Astrocyte of the cerebellum (primary cell): Measurements from ENCODE around the gene MTMR3.
A peak's percentile ranks its signal among the peaks of the same experiment; 100 is the strongest.

Experiments used
- DNase-seq: peaks from one replicate; pipeline ENCODE4 v3.0.0-alpha.2; 2011; ENCODE audit warnings: low read depth
- H3K4me3 ChIP-seq: 2 replicates; pipeline ENCODE4 v1.5.1; 2011; ENCODE audit warnings: mild to moderate bottlenecking, low read depth, low read length, moderate library complexity
- in situ Hi-C: cut with HindIII; loops from 2 replicates; pipeline ENCODE4 v1.10.0; 2017; ENCODE audit warnings: low sequenced_read_pairs
- TF ChIP-seq, protein P1 (sequence below): IDR thresholded peaks from 2 replicates; pipeline ENCODE4 v1.5.1; 2012; ENCODE audit warnings: low read length, low read depth, moderate library complexity, mild to moderate bottlenecking; ENCODE audit errors: missing control alignments

The MTMR3 gene

DNA sequence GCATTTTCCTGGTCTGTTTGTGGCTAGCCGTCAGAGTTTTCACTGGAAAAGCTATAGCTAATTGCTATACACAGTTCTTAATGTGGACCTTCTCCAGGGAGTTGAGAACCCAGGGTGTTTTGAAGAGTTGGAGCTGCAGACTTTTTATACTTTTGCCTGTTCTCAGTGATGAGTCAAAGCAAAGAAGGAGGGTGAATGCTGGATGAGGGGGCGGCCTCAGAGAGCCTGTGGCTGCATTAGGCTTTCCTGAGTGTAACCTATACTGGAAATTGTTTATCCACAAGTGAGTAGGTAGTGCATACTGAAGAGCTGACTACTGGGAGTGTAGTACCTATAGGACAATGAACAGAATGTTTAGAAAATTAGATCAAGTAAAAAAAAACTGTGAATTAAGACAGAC is 117.6 kb downstream of the MTMR3 start:
- DNase-seq, result no peak
- no peak overlapping the region for H3K4me3 ChIP-seq
- in situ Hi-C loops, result no loop called here
- TF ChIP-seq, protein P1, sequence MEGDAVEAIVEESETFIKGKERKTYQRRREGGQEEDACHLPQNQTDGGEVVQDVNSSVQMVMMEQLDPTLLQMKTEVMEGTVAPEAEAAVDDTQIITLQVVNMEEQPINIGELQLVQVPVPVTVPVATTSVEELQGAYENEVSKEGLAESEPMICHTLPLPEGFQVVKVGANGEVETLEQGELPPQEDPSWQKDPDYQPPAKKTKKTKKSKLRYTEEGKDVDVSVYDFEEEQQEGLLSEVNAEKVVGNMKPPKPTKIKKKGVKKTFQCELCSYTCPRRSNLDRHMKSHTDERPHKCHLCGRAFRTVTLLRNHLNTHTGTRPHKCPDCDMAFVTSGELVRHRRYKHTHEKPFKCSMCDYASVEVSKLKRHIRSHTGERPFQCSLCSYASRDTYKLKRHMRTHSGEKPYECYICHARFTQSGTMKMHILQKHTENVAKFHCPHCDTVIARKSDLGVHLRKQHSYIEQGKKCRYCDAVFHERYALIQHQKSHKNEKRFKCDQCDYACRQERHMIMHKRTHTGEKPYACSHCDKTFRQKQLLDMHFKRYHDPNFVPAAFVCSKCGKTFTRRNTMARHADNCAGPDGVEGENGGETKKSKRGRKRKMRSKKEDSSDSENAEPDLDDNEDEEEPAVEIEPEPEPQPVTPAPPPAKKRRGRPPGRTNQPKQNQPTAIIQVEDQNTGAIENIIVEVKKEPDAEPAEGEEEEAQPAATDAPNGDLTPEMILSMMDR, result no peak

DNA sequence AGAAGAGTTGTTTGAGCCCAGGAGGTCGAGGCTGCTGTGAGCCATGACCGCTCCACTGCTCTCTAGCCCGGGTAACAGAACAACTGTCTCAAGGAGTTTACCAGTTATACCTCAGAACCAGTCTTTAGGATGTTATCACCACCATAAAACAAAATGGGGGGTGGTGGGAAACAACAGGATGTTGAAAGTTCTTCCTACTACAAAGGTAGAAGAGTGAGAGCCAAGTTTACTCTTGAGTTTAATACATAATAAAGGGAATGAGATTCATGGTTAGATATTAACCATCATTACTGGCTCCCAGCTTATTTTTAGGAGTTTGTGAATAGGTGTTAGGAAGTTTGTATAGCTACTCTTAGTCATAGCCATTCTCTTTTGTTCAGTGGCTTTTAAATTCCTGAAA is 118.5 kb downstream of the MTMR3 start:
- no peak for DNase-seq
- no peak overlapping the region for H3K4me3 ChIP-seq
- in situ Hi-C loops, result no loop called here
- TF ChIP-seq, protein P1, result no peak

DNA sequence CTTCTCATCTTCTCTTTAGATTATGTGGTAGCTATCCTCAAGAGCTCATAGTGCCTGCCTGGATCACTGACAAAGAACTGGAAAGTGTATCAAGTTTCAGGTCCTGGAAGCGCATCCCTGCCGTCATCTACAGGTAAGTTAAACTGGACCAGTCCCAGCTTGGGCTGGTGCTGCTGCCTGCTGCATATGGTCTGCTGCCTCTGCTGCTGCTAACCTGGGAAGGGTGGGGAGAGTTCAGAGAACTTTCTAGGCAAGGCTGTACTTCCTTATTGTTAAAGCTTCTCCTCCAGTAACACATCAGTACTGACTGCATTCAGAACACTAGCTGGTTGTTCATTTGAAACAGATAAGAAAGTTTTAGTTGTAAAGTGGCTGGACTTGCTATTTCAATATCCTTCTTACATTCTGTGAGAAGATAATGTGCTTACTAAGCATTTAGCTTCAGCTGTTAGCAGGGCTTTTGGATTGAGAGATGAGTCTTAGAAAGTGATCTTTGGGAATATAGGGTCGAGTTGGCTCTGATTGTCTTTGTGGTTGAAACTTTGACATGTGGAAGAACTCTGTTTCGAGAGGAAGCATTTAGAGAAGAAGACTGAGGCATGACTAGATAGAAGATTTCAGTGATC is 120.0 kb downstream of the MTMR3 start:
- TF ChIP-seq, protein P1, result no peak
- in situ Hi-C loops, result no loop called here
- no peak for DNase-seq

DNA sequence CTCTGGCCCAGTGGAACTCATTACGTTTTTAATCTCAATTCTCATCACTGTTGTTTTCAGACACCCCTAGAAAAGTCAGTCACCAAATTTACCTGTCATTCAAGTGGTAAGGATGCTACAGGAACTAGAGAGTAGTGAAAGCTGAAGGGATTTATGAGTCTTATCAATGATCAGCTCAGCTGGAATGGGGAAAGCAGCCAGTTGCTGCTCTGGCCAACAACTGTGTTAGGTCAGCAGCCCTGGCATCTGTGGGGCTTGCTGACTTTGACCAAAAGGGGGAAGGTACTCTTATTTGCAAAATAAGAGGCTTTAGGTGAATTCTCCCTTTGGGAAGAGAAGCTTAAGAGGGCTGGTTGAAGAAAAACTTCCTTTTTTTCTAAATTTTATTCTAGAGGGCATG is 121.1 kb downstream of the MTMR3 start:
- TF ChIP-seq, protein P1, result no peak
- no peak for DNase-seq
- in situ Hi-C loops, result no loop called here
- no peak overlapping the region for H3K4me3 ChIP-seq

More for the DNA sequence above, 120.0 kb downstream of the MTMR3 start:
- H3K4me3 ChIP-seq, result no peak overlapping the region

DNA sequence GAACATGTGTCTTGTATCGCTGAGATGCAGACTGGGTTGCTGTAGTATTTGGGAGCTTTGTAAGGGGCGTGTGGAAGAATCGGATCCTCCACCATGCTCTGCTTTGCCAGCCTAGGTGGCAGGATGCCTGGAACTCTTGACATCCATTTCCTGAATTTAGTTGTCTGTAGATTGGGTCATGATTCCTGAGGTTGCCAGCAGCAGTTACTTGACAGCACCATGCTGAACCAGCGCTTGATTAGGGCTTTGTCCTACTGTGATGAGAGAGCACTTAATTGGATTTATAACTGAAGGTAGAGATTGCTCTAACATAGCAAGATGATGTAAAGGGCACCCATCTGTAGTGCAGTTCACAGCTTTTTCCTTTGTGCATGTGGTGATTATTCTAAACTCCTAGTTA is 121.7 kb downstream of the MTMR3 start:
- in situ Hi-C loops, result no loop called here
- TF ChIP-seq, protein P1, result no peak
- no peak overlapping the region for H3K4me3 ChIP-seq
- DNase-seq, result no peak

DNA sequence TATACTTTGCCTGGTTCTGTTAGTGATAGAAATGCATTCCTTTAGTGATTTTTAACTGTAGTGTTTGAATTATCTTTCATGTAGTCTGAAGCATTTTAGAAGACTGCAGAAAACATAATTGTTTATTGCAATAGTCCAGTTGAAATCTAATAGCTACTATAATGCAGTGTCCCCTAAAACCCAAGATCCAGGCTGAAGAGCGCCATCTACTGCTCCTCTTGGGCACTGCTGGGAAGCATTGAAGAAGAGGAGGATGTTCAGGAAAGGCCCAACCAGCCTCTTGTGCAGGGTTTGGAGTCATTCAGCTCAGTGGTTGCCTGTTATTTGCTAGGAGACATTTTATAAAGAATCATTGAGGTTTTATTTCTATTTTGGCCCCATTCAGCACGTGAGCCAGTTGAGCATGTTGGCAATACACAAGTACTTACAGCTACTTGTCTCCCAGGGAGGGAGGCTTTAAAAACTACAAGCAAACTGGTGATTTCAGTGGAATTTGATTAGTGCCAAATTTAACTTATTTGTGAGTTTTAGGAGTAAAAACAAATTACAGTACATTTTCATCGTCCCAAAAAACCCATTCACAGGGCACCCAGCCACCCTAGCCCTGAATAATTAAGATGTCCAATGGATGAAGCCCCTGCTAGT is 122.4 kb downstream of the MTMR3 start:
- peak; percentile 56 for DNase-seq
- H3K4me3 ChIP-seq, result no peak overlapping the region
- in situ Hi-C loops, result no loop called here
- TF ChIP-seq, protein P1, result peak; percentile 99
